K562 (cell line): ENCODE results near the gene ZNF750. TPM values are rescaled to one million over a fixed set of nuclear protein-coding genes. Genes with fewer than 3 reads are reported as not detected.

Experiments used
- ATAC-seq: fragments of 200-7000 bp; cut with Tn5 transposase; 3 replicates; pipeline ENCODE4 v1.9.1; 2020; ENCODE audit warnings: moderate library complexity
- BruUV-seq: library from RNA; stranded (reverse); fragments of 400-500 nt; replicated peaks from 2 replicates; lab custom pipeline; 2021; lab: Mats Ljungman, UMichigan
- CTCF ChIA-PET: fragments of 300-600 bp; formaldehyde crosslinking; extraction: SDS; loops from one replicate; lab custom pipeline; 2021; ENCODE audit warnings: low intra/inter-chr PET ratio; lab: Yijun Ruan, JAX
- POLR2A ChIA-PET: fragments of 300-600, 350-650 bp; sonication (Branson Sonifier 250); formaldehyde crosslinking; extraction: SDS; loops from one replicate; lab custom pipeline; 2021; ENCODE audit warnings: antibody characterized with exemption, inconsistent platforms; lab: Yijun Ruan, JAX
- DNase-seq, 4 experiments: peaks; one replicate each; pipeline versions ENCODE4 v3.0.0 to v3.0.0-alpha.2; 2011 to 2018; ENCODE audit warnings: low spot score in 3 of 4, mixed read lengths in 3 of 4; ENCODE audit errors: extremely low read depth in 1 of 4
- FAIRE-seq: peaks from 2 replicates; lab custom pipeline; 2011; peaks lifted over from hg19 to GRCh38; lab: Jason Lieb, UNC
- H2AFZ ChIP-seq: 2 replicates; pipeline ENCODE4 v1.6.0; 2011; ENCODE audit warnings: low read depth, low read length, control low read depth, inconsistent platforms
- H3K27ac ChIP-seq: fragments of 200-600 bp; 3 replicates; pipeline ENCODE4 v1.8.0; 2011; ENCODE audit warnings: low read depth, mild to moderate bottlenecking, control low read depth, inconsistent platforms, low read length, moderate library complexity, mixed read lengths; ENCODE audit errors: extremely low read depth
- H3K27me3 ChIP-seq, 2 experiments: fragments of 300-600 bp in 1 of 2; 2 replicates in 1 of 2; 3 replicates in 1 of 2; pipeline versions ENCODE4 v1.6.0 to v1.8.0; 2011; ENCODE audit warnings: inconsistent platforms in 2 of 2, low read length in 2 of 2, mild to moderate bottlenecking in 1 of 2, mixed read lengths in 1 of 2, moderate library complexity in 1 of 2; ENCODE audit not compliant: control insufficient read depth in 2 of 2, insufficient read depth in 2 of 2
- H3K36me3 ChIP-seq: fragments of 300-600 bp; 3 replicates; pipeline ENCODE4 v1.8.0; 2011; ENCODE audit warnings: mild to moderate bottlenecking, low read length, inconsistent platforms; ENCODE audit not compliant: control insufficient read depth, insufficient read depth
- H3K4me1 ChIP-seq, 2 experiments: fragments of 200-600 bp in 1 of 2; replicated peaks in 1 of 2; 2 replicates in 1 of 2; 3 replicates in 1 of 2; pipeline versions ENCODE4 v1.5.1 to v1.8.0; 2011; ENCODE audit warnings: inconsistent platforms in 2 of 2, low read length in 2 of 2, mild to moderate bottlenecking in 1 of 2, mixed read lengths in 1 of 2, moderate library complexity in 1 of 2; ENCODE audit not compliant: control insufficient read depth in 2 of 2, insufficient read depth in 2 of 2
- H3K4me2 ChIP-seq: 2 replicates; pipeline ENCODE4 v1.6.1; 2011; ENCODE audit warnings: low read length, control low read depth, inconsistent platforms, mixed read lengths; ENCODE audit not compliant: insufficient read depth
- H3K4me3 ChIP-seq: fragments of 200-600 bp; sonication (generic), shearing (Covaris generic); 2 replicates; pipeline ENCODE4 v1.5.1; 2016; ENCODE audit warnings: control low read depth, inconsistent platforms
- H3K79me2 ChIP-seq: fragments of 200-600 bp; 3 replicates; pipeline ENCODE4 v1.8.0; 2011; ENCODE audit warnings: low read length, inconsistent platforms; ENCODE audit not compliant: control insufficient read depth, insufficient read depth
- H3K9ac ChIP-seq, 2 experiments: 2 replicates each; pipeline versions ENCODE4 v1.6.0 to v1.6.1; 2011; ENCODE audit warnings: low read depth in 2 of 2, low read length in 2 of 2, control low read depth in 1 of 2, inconsistent platforms in 1 of 2, mild to moderate bottlenecking in 1 of 2, mixed read lengths in 1 of 2; ENCODE audit not compliant: insufficient read depth in 1 of 2
- H3K9me1 ChIP-seq: one replicate; pipeline ENCODE4 v1.6.0; 2011; ENCODE audit warnings: inconsistent platforms, mild to moderate bottlenecking, low read length, moderate library complexity; ENCODE audit not compliant: control insufficient read depth, insufficient read depth
- H3K9me3 ChIP-seq: replicated peaks from 2 replicates; pipeline ENCODE4 v1.5.1; 2011; ENCODE audit warnings: low read depth, low read length, inconsistent platforms; ENCODE audit not compliant: control insufficient read depth, insufficient read depth
- H4K20me1 ChIP-seq: replicated peaks from 2 replicates; pipeline ENCODE4 v1.6.1; 2011; ENCODE audit warnings: low read length, inconsistent platforms, mixed read lengths; ENCODE audit not compliant: control insufficient read depth, insufficient read depth
- ATF3 ChIP-seq, 2 experiments: fragments of 450-650 bp in 1 of 2; sonication (generic) in 1 of 2; formaldehyde crosslinking in 1 of 2; IDR thresholded peaks in 1 of 2; conservative IDR thresholded peaks in 1 of 2; 2 replicates each; pipeline versions ENCODE4 v1.6.1 to v1.8.1; 2016 to 2023; ENCODE audit warnings: mild to moderate bottlenecking in 2 of 2, moderate library complexity in 2 of 2, inconsistent platforms in 1 of 2, missing genetic modification reagents in 1 of 2
- CBX1 ChIP-seq: sonication (generic); IDR thresholded peaks from 2 replicates; pipeline ENCODE4 v1.6.1; 2016; ENCODE audit warnings: antibody characterized with exemption, low read depth, mild to moderate bottlenecking
- CEBPB ChIP-seq: fragments of 450-650 bp; IDR thresholded peaks from 2 replicates; pipeline ENCODE4 v1.6.1; 2016; ENCODE audit warnings: missing genetic modification characterization, missing compliant biosample characterization
- CEBPG ChIP-seq, 3 experiments: fragments of 200-800 bp in 1 of 3; sonication (Bioruptor generic) in 1 of 3; sonication (generic) in 1 of 3; formaldehyde crosslinking in 1 of 3; IDR thresholded peaks in 2 of 3; conservative IDR thresholded peaks in 1 of 3; 2 replicates each; pipeline versions ENCODE4 v1.6.1 to v1.8.0; 2016 to 2022; ENCODE audit warnings: missing compliant biosample characterization in 2 of 3, missing genetic modification characterization in 2 of 3, mild to moderate bottlenecking in 1 of 3, missing genetic modification reagents in 1 of 3
- IRF9 ChIP-seq: fragments of 450-650 bp; IDR thresholded peaks from 2 replicates; pipeline ENCODE4 v1.6.1; 2016; ENCODE audit warnings: missing biosample characterization, missing genetic modification characterization
- MAFK ChIP-seq: IDR thresholded peaks from 2 replicates; pipeline ENCODE4 v1.6.1; 2011; ENCODE audit warnings: low read length, improper control_type of control experiment
- ZBTB2 ChIP-seq: fragments of 450-650 bp; IDR thresholded peaks from 2 replicates; pipeline ENCODE4 v1.6.1; 2016; ENCODE audit warnings: antibody characterized with exemption
- ZNF274 ChIP-seq: IDR thresholded peaks from 2 replicates; pipeline ENCODE4 v1.6.1; 2011; ENCODE audit warnings: low read depth, mild to moderate bottlenecking, low read length, moderate library complexity, borderline replicate concordance
- ZNF280A ChIP-seq: fragments of 450-650 bp; IDR thresholded peaks from 2 replicates; pipeline ENCODE4 v1.6.1; 2018; ENCODE audit warnings: mild to moderate bottlenecking, low read depth; ENCODE audit not compliant: partially characterized antibody
- WGBS: fragments of 100-300 bp; shearing (Covaris generic); methylation state at CpG from one replicate; pipeline ENCODE4 v1.1.6; 2016; ENCODE audit warnings: low coverage, mixed read lengths; ENCODE audit not compliant: insufficient coverage; ENCODE audit errors: missing lambda C conversion rate; 5-methylcytosine and 5-hydroxymethylcytosine counted together
- in situ Hi-C: fragments of 300-500 bp; cut with MboI; formaldehyde crosslinking; loops from 4 replicates; pipeline ENCODE4 v1.15.0; 2018; ENCODE audit warnings: inconsistent platforms, mixed read lengths
- intact Hi-C: fragments of 100-400 bp; cut with micrococcal nuclease; formaldehyde crosslinking; loops from 2 replicates; pipeline ENCODE4 v1.14.2; 2022
- polyA plus RNA-seq, 8 experiments: library from polyadenylated mRNA; depleted of rRNA in 4 of 8; stranded (reverse) in 5 of 8; unstranded in 3 of 8; fragments of >200 nt; fragmentation: Nextera tagmentation in 2 of 8; fragmentation: Illumina TruSeq in 1 of 8; extraction: Ambion mirVana in 2 of 8; extraction: Trizol in 1 of 8; gene quantifications; 2 replicates each; pipeline versions ENCODE4 v1.2.1 to v1.2.3, GENCODE V29; 2011 to 2014; ENCODE audit warnings: inconsistent platforms in 1 of 8, missing spikeins in 1 of 8
- total RNA-seq, 7 experiments: library from RNA; depleted of rRNA in 6 of 7; stranded (reverse); fragments of >200 nt in 6 of 7; fragmentation: Illumina TruSeq in 2 of 7; extraction: Trizol in 2 of 7; gene quantifications; 2 replicates each; pipeline versions ENCODE4 v1.2.1 to v1.2.3, GENCODE V29; 2011 to 2021; ENCODE audit warnings: low replicate concordance in 1 of 7

ZNF750 gene
- total and polyA plus RNA-seq, 9 of the 15 experiments (the other 6 are each of a cell fraction or from before 2014, with no cell fraction given) = not detected

- TF ChIP-seq IRF9 = no peak
- TF ChIP-seq ZNF280A = no peak
- TF ChIP-seq ZNF274 = no peak
- TF ChIP-seq MAFK = peak; percentile 72
- no peak for TF ChIP-seq CBX1
Observed at GRCh38 chr17:82826211-82826610, 13.6 kb downstream of the ZNF750 start (continued).

- CTCF ChIA-PET = no interaction called here
- intact Hi-C loops = no loop called here
- 96% methylated on average over 8 of the region's 8 CpGs for WGBS
Observed at GRCh38 chr17:82825540-82826124, 14.2 kb downstream of the ZNF750 start.

More at GRCh38 chr17:82825540-82826124, 14.2 kb downstream of the ZNF750 start:
- BruUV-seq = no TSS peak
- ATAC-seq (no peak), FAIRE-seq (no peak), DNase-seq (no peak)
- Histone ChIP-seq H3K9ac (no peak overlapping the region), H3K27ac (no peak overlapping the region), H3K36me3 (peaks cover 35% of the 10 kb centered on the region; the same call in 2 of the 3 replicates), H3K9me1 (no peaks in the 10 kb centered on the region), H3K4me3 (no peak overlapping the region), H3K27me3 (no peaks in the 10 kb centered on the region), H3K9me3 (0 out of 2 replicates have a peak, but pooled peaks cover 3% of the 10 kb centered on the region), H3K4me1 (peaks cover 0 to 11% of the 10 kb centered on the region in 2 experiments; a peak in 2 of 5 replicates), H3K79me2 (no peaks in the 10 kb centered on the region), H3K4me2 (no peak overlapping the region), H2AFZ (no peak overlapping the region), H4K20me1 (no peaks in the 10 kb centered on the region)
- no peak for TF ChIP-seq CEBPG (CRISPR knock-in tag; IDR thresholded peaks at IDR 0.05)
- TF ChIP-seq CEBPG (tag; conservative IDR thresholded peaks at IDR 0.05 in 1 of 2, IDR thresholded peaks at IDR 0.05 in 1 of 2) = peak in 1 of 2 experiments; percentile 58; a peak in 2 of 4 replicates
- TF ChIP-seq CEBPB (tag) = peak; percentile 52
- no peak for TF ChIP-seq ZBTB2
- peak; percentile 30; the same call in 1 of the 2 replicates for TF ChIP-seq ATF3 (IDR thresholded peaks at IDR 0.05)
- no peak for TF ChIP-seq ATF3 (CRISPR knock-in tag; conservative IDR thresholded peaks at IDR 0.05)
- POLR2A ChIA-PET = interaction anchor here (0.6 to 1.7 kb wide), 3 partner anchors 8 to 28 kb away, joined by 3 to 4 read pairs (median 3); no protein-coding TSS in a partner anchor
- in situ Hi-C loops = no loop called here
